Muscle of arm (tissue), 14 donors: ENCODE results near the gene POM121. TPM values are rescaled to one million over a fixed set of nuclear protein-coding genes. Genes with fewer than 3 reads are reported as not detected.
"Not testable (repeated sequence)": the region's sequence is repeated elsewhere in the genome, so short reads cannot be mapped to it uniquely, and the experiment has no call there.

ENCODE experiments used
- DNase-seq: peaks from one replicate; pipeline ENCODE4 v3.0.0-alpha.2; 2013
- long read RNA-seq, 11 donors: transcript quantifications; one replicate each; lab custom pipeline, GENCODE V29; 2026
- polyA plus RNA-seq, 12 donors: library from polyadenylated mRNA; unstranded; fragments of 120-200 nt; gene quantifications; one replicate each; pipeline ENCODE4 v1.2.1, GENCODE V29; 2013; ENCODE audit not compliant: insufficient read length in 12 of 12

Gene POM121
- polyA plus RNA-seq: 10 to 100 TPM in 11 of 12 donors, not detected in 1; 23.0 to 49.9 (median 29.5) TPM
- long read RNA-seq, donor 1, partial matches to known transcripts: 14 of 14 reads
- long read RNA-seq, donor 1, other reads (novel, unspliced or antisense): 0 of 14 reads
- long read RNA-seq, donor 2, partial matches to known transcripts: 8 of 8 reads
- long read RNA-seq, donor 2, other reads (novel, unspliced or antisense): 0 of 8 reads
- long read RNA-seq, donor 3: 0 reads
- long read RNA-seq, donor 4: 0 reads
- long read RNA-seq, donor 5, full-length matches to known transcripts: 2 of 21 reads
- long read RNA-seq, donor 5, partial matches to known transcripts: 19 of 21 reads
- long read RNA-seq, donor 5, other reads (novel, unspliced or antisense): 0 of 21 reads
- long read RNA-seq, donor 6: 0 reads
- long read RNA-seq, donor 7, partial matches to known transcripts: 7 of 7 reads
- long read RNA-seq, donor 7, other reads (novel, unspliced or antisense): 0 of 7 reads
- long read RNA-seq, donor 8, full-length matches to known transcripts: 2 of 8 reads
- long read RNA-seq, donor 8, partial matches to known transcripts: 6 of 8 reads
- long read RNA-seq, donor 8, other reads (novel, unspliced or antisense): 0 of 8 reads
- long read RNA-seq, donor 9: 0 reads
- long read RNA-seq, donor 10, partial matches to known transcripts: 6 of 6 reads
- long read RNA-seq, donor 10, other reads (novel, unspliced or antisense): 0 of 6 reads
- long read RNA-seq, donor 11, partial matches to known transcripts: 45 of 45 reads
- long read RNA-seq, donor 11, other reads (novel, unspliced or antisense): 0 of 45 reads

DNA sequence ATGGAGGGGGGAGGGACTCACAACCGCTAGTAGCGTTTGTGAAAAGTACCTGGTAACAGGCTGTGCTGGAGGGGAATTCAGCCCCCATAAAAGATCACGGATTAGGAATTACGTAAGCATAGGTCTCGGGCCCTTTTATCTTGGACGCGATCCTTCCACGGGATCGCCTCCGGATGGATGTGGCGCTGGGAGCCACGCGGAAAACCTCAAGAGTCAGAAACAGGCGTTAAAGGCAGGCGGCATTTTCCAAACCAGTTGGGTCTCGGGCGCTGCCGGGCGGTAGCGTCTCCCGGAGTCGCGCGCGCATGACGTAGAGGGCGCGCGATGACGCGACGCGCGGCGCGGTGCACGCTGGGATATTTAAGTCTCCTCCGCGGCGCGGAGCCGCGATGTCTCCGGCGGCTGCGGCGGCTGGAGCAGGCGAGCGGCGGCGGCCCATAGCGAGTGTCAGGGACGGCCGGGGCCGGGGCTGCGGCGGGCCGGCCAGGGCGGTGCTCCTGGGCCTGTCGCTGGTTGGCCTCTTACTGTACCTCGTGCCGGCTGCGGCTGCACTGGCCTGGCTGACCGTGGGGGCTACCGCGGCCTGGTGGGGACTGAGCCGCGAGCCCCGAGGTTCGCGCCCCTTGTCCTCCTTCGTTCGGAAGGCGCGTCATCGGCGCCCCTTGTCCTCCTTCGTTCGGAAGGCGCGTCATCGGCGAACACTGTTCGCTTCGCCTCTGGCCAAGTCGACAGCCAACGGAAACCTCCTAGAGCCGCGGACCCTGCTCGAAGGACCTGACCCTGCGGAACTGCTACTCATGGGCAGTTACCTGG, at the start of gene POM121:
POM121 (plus strand) TSS at position 363 of the 813 bp plus-strand sequence; CDS start at position 390, 27 bp downstream.
- peak; percentile 91 for DNase-seq

DNA sequence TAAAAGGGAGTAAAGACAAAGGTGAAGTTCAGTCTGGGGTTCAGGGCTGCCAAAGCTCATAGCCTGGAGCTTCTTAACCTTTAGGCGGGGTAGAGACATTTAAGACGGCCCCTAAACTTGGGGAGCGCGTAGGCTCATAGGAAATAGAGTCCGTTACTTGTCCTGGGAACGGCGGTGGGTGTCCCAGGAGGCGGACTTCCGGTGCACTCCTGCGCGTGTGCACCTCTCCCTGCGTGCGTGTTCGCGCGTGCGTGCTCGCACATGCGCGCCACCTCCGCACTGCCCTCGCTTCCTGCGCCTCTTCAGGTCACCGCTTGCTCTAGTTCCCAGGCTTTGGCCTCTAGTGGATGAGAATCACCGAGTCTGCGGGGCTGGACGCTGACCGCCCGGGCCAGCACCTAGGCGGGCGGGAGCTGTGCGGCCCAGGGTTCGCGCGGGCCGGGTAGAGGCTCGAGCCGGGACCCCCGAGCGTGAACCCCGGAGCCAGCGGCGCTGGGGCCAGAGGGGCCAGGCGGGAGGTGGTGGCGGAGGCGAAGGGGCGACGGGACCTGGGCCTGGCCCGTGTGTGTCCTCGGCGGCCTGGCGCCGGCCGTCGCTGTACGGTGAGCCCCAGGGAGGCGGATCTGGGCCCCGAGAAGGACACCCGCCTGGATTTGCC, 45.7 kb upstream of the POM121 start:
- DNase-seq: peak; percentile 69

DNA sequence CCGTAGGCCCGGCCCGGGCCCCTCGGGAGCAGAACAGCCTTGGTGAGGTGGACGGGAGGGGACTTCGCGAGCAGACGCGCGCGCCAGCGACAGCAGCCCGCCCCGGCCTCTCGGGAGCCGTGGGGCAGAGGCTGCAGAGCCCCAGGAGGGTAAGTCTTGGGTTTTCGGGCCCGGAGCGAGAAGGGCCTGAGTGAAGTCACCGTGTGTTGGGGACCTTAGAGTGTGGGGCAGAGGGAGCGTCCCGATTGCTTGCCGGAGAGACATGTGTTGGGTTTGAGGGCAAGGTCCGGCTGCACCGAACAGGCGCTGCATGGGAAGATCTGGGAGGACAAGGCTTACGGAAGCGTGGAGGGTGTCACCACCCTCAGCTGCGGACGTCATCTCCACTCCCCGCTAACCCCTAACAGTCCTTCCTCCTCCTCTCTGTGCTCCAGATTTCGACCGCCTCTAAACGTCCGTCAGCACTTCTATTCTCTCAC, 45.1 kb upstream of the POM121 start:
- peak; percentile 59 for DNase-seq

DNA sequence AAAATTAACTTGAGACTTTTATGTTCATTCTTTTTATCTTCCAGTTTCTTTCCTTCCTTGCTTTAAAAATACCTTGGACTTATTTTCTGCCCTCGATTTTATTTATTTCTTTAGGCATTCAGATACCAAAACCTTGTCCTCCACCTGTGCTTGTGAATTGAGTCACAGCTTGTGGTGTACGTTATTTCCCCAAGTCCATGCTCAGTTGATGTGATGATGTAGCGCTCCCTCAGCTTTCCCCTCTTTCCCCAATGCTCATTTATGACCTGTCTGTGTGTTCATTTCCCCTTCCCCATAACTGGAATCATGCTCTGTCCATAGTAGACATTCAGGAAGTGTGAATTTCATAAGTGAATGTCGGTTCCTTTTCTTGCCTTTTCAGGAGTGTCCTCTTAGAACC, 33.1 kb upstream of the POM121 start:
- DNase-seq: not testable (repeated sequence)

DNA sequence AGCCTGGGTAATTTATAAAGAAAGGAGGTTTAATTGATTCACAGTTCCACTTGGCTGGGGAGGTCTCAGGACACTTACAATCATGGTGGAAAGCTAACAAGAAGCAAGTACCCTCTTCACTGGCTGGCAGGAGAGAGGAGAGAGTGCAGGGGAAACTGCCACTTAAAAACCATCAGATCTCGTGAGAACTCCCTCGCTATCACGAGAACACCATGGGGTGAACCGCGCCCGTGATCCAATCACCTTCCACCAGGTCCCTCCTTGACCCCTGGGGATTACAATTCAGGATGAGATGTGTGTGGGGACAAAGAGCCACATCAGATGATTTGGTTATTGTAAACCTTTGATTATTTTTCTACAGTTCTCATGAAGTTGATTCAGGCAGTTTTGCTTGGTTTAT, 20.2 kb upstream of the POM121 start:
- DNase-seq: not testable (repeated sequence)

DNA sequence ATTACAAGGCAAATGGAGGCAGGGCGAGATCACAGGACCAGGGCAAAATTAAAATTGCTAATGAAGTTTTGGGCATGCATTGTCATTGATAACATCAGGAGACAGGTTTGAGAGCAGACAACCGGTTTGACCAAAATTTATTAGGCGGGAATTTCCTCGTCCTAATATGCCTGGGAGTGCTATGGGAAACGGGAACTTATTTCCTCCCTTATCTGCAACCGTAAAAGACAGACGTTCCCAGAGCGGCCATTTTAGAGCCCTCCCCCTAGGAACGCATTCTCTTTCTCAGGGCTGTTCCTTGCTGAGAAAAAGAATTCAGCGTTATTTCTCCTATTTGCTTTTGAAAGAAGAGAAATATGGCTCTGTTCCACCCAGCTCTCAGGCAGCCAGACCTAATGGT, 16.5 kb upstream of the POM121 start:
- not testable (repeated sequence) for DNase-seq

DNA sequence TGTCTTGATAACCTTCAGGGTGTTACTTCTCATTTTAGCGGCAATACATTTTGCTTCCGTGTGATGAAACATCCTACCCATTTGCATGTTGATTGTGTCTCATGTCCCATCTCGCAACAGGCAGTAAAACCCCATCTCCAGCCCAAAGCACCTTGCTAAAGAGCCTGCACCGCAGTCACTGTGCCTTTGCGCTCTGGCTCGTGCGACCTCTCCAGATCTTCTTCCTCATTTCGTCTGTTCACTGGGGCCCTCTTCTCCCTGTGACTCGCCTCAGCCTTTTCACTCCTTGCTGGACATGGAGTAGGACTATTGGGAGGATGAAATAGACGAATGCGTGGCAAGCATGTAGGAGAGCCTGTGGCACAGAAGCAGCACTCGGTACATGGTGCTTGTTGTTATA, 13.5 kb upstream of the POM121 start:
- not testable (repeated sequence) for DNase-seq

DNA sequence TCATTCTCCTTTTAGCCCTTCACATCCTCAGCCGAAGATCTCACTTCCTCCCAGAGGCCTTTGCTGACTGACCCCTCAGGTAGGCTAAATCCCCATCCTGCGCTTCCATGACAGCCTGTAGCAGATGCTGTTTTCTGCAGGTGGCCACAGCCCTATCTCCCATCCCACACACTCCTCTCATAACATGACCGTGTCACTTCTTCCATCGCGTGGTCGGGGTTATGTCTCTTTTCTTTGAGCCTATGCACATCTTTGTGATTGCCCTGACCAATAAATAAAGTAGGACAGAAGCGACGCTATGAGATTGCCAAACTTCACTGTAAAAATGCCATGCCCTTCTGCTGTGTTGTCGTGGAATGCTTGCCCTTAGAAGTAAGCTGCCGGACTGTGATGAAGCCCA, 11.1 kb upstream of the POM121 start:
- DNase-seq: not testable (repeated sequence)

DNA sequence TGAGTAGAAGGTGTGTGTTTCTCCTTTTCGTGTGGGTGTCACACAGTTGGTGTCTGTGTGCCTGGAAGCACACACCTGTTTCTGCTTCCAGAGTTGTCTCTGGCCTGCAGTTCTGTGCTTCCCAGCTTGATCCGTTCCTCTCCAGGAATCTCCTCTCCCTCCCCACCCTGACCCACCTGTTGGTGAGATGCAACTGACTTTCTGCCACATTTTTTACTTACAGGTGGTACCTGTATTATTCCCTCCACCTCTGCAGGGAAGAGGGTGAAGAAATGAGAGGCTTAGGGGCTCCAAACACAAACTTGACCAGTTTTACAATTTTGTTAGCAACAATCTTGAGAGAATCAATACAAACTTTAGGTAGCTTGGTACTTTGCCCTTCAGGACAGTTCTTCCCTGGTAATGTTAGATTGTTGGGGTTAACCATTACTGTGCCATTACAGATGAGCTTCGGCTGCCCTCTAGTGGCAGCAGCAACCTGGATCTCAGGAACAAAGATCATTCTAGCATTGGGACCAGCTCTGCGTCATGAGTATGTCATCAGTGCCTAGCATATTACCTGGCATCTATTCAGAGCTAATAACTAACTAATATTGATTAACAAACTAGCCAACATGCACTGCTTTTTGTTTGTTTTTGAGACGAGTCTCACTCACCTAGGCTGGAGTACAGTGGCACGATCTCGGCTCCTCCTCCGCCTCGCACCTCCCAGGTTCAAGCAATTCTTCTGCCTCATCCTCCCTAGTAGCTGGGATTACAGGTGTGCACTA, 10.0 kb upstream of the POM121 start:
- not testable (repeated sequence) for DNase-seq

DNA sequence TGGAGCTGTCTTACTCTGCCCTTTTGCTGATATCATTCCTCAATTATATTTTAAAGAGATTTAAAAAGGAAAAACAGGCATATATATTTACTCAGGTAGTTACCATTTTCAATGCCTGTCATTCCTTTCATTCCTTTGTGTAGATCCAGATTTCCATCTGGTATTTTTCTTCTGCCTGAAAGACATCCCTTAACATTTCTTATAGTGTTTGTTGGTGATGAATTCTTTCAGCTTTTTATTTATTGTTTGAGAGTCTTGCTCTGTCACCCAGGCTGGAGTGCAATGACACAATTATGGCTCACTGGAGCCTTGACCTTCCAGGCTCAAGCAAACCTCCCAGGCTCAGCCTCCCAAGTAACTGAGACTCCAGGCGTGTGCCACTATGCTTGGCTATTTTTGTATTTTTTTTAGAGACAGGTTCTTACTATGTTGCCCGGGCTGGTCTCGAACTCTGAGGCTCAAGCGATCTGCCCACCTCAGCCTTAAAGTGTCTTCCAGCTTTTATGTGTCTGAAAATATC, 5.6 kb upstream of the POM121 start:
- no peak for DNase-seq

DNA sequence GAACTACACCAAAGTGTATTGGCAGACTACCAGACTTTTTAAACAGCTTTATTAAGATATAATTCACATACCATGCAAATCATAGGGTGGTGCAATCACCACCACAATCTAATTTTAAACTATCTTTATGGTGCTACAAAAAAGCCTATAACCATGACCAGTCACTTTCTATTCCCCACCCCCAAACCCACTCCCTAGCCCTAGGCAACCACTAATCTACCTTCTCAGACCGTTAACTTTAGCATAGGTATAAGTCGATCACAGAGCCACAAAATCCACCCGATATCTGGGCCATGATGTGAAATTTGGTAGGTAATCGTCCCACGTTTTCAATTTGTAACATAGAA, 536 bp upstream of the POM121 start:
- no peak for DNase-seq

DNA sequence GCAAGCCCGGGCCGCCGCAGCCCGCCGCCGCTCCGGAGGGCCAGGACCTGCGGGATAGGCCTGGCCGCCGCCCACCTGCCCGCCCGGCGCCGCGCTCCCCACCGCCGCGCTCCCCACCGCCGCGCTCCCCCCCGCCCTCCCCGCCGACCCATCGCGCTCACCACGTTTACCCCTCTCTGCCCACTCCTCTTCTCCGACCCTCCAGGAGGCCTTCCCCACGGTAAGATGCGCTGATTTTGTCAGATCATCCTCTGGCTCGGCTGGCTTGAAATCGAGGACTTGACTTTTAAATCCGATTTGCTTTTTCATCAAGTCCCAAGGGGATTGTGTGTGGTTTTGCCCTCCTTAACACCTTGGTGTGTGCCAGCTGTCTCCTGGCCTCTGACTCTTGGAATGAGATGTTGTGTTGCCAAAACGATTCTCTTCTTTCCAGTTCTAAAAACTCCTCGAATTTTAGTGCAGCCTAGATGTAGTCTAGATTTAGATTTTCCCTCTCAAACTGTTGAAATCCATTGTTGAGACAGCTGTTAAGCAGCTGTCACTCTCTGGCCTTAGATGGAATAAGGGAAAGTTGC, 738 bp downstream of the POM121 start:
- DNase-seq: no peak

DNA sequence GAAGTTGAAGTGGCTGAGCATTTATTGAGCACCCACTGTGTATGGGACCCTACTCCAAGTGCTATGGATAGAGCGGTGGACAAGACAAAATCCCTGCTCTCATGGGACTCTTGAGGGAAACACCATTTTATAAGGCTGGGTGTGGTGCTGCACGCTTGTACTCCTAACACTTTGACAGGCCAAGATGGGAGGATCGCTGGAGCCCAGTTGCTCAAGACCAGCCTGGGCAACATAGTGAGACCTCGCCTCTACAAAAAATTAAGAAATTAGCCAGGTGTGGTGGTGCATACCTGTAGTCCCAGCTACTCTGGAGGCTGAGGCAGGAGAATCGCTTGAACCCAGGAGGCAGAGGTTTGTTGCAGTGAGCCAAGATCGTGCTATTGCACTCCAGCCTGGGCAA, 2.9 kb downstream of the POM121 start:
- not testable (repeated sequence) for DNase-seq

DNA sequence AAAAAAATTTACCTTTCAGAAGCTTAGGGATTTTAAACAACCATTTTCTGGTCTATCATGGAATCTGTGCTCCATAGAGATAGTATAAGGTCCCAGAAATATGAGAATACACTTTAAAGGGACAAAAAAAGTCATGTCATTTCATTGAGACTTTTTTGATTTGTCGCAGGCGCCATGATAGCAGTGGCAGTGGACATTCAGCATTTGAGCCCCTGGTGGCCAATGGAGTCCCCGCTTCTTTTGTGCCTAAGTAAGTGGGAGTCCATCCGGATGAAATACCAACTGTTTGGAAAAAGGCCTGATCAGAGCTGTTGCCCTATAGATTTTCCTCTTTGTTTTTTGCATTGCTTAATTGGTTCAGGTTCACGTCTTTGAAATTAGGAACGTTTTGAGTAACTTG, 3.3 kb downstream of the POM121 start:
- not testable (repeated sequence) for DNase-seq

DNA sequence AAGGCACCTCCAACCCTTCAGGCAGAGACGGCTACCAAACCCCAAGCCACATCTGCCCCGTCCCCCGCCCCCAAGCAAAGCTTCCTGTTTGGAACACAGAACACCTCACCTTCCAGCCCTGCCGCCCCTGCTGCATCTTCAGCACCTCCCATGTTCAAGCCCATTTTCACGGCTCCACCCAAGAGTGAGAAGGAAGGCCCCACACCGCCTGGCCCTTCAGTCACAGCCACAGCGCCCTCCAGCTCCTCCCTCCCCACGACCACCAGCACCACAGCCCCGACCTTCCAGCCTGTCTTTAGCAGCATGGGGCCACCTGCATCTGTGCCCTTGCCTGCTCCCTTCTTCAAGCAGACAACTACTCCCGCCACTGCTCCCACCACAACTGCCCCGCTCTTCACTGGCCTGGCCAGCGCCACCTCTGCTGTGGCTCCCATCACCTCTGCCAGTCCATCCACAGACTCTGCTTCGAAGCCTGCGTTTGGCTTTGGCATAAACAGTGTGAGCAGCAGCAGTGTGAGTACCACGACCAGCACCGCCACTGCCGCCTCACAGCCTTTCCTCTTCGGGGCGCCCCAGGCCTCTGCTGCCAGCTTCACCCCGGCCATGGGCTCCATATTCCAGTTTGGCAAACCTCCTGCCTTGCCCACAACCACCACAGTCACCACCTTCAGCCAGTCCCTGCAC, 17.3 kb downstream of the POM121 start:
- not testable (repeated sequence) for DNase-seq

DNA sequence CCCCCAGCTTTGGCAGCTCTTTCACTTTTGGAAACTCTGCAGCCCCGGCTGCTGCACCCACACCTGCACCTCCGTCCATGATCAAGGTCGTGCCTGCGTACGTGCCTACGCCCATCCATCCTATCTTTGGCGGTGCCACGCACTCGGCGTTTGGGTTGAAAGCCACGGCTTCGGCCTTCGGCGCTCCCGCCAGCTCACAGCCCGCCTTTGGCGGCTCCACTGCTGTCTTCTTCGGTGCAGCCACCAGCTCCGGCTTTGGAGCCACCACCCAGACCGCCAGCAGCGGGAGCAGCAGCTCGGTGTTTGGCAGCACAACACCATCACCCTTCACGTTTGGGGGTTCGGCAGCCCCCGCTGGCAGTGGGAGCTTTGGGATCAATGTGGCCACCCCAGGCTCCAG, 18.1 kb downstream of the POM121 start:
- not testable (repeated sequence) for DNase-seq

DNA sequence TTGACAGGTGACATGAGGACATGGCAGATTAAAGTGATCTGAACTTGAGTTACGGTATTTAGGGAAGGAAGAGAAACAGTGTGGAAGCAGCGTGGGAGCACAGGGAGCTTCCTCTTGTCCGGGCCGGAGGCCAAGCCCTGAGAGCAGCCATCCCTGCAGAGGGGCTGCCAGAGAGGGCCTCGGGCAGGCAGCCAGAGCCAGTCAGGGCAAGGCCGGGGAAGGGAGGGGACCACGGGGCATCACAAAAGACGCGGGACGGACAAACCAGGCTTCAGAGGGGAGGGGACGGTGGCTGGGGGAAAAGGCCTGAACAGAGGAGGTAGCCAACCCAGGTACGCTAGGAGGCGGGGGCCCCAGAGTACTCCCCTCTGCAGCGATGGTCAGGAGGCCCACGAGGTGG, 20.0 kb downstream of the POM121 start:
- DNase-seq: not testable (repeated sequence)

DNA sequence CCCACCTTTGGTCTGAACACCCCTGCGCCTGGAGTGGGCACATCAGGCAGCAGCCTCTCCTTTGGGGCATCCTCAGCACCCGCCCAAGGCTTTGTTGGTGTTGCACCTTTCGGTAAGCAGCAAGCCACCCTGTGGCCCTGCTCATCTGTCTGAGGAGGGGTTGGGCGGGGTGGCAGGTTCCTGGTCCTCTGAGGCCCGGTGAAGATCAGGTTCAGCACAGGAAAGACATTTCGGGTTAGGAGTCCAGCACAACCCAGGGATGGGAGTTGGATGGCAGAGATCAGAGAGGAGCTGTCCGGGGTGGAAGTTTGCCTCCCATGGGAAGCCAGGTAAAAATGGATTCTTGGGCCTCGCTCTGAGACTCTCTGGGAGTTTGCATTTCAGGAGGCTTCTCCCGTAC, 20.7 kb downstream of the POM121 start:
- not testable (repeated sequence) for DNase-seq

DNA sequence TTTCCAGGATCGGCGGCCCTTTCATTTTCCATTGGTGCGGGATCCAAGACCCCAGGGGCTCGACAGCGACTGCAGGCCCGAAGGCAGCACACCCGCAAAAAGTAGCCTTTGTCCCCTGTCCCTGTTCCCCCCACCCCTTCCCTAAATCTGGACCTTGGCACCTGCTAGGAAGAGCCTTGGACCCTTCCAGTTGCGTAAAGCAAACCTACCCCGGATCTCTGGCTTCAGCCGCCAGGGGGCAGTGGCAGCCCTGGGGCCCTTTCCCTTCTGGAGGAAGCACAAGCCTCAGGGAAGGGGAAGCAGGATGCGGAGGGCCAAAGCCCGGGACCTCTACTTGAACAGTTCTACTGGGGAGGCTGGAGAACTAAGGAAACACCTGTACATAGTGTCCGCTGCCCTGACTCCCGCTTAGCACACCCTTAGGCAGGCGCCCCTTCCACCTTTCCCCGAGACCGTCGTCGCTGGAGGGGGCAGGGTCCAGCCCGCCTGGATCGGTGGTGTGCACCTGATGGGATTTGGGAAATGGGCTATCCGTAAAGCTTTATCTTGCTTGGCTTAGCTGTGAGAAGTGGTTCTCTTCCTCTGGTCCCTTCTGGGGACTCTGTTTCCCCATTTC, 21.3 kb downstream of the POM121 start:
- not testable (repeated sequence) for DNase-seq
